ENCODE data around the gene RRP36. TPM values are rescaled to one million over a fixed set of nuclear protein-coding genes. Genes with fewer than 3 reads are reported as not detected.

Gene RRP36
- total and polyA plus RNA-seq, 9 of the 15 experiments (the other 6 are each of a cell fraction or from before 2014, with no cell fraction given) = 27.6 to 150 (median 114) TPM

DNA sequence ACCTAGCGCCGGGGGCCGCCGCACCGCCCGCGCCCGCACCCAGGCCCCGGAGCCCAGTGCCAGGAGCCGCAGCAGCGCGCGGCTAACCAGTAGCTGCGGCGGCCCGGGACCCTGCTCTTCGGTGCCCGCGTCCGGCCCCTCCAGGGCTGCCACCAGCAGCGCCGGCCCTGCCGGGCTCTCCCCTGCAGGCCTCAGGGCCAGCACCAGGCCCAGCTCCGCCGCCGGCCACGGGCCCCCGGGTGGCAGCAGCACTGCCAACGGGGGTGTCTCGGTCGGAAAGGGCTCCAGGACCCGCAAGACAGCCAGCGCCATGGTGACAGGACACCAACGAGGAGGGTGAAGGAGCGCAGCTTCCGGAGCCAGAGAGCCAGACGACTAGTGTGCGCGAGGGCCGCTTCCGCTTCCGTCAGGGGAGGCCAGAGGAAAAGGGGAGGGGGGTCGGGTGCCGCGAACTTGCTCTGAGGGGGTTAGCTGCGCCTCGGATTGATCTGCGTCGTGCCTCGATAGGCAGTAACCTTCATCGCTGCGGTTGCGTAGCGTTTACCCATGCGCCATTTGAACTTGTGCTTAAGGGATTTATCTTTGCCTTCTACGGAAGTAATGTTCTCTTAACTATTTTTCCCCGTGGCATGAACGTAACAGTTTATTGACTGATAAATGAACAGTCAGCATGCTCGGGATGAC, 42.4 kb upstream of the RRP36 start, which contains the start of gene PEX6 (continued):
- TF ChIP-seq ZNF57 (CRISPR knock-in tag; IDR thresholded peaks at IDR 0.05) (no peak), SNIP1 (IDR thresholded peaks at IDR 0.05; ENCODE audit: low read depth) (peak; percentile 63; the same call in 1 of the 2 replicates), ZBTB11 (CRISPR knock-in tag; IDR thresholded peaks at IDR 0.05) (peak in 2 of 3 experiments; percentile 61 to 91; a peak in 3 of 6 replicates), JUND (IDR thresholded peaks at IDR 0.05; ENCODE audit: borderline replicate concordance, low read depth, low read length) (peak; percentile 58; the same call in 1 of the 2 replicates), JUND (tag; IDR thresholded peaks at IDR 0.05; ENCODE audit: borderline replicate concordance, low read depth, low read length) (peak; percentile 42; the same call in 1 of the 3 replicates), HDAC1 (IDR thresholded peaks at IDR 0.05) (peak in 1 of 2 experiments; percentile 71; a peak in 1 of 4 replicates), ATF1 (CRISPR knock-in tag; IDR thresholded peaks at IDR 0.05) (no peak; the same call in 1 of the 2 replicates), ATF1 (tag; IDR thresholded peaks at IDR 0.05) (peak; percentile 89), ELF4 (CRISPR knock-in tag; IDR thresholded peaks at IDR 0.05) (peak; percentile 2; the same call in 1 of the 2 replicates), SAP30 (IDR thresholded peaks at IDR 0.05; ENCODE audit: borderline replicate concordance, insufficient read depth, low read depth, low read length, poor library complexity, severe bottlenecking) (peak; percentile 54), NEUROD1 (IDR thresholded peaks at IDR 0.05; ENCODE audit: borderline replicate concordance, low read depth, low read length, partially characterized antibody) (peak; percentile 62), RB1 (IDR thresholded peaks at IDR 0.05; ENCODE audit: low read depth) (0 out of 2 replicates have a peak, but pooled peaks have one; percentile 49), GABPA (tag; conservative IDR thresholded peaks at IDR 0.05; ENCODE audit: low read depth) (peak; percentile 97), BDP1 (IDR thresholded peaks at IDR 0.05; ENCODE audit: insufficient read depth, insufficient read length) (no peak), NR2F6 (CRISPR knock-in tag; IDR thresholded peaks at IDR 0.05) (0 out of 2 replicates have a peak, but pooled peaks have one; percentile 15), ZNF280B (CRISPR knock-in tag; IDR thresholded peaks at IDR 0.05) (no peak), SP2 (IDR thresholded peaks at IDR 0.05; ENCODE audit: extremely low read depth, low read depth, low read length, poor library complexity, severe bottlenecking) (peak; percentile 21), DIDO1 (tag; IDR thresholded peaks at IDR 0.05; ENCODE audit: low read depth) (peak; percentile 64; the same call in 1 of the 2 replicates), TEAD4 (IDR thresholded peaks at IDR 0.05; ENCODE audit: low read length) (0 out of 2 replicates have a peak, but pooled peaks have one; percentile 8), TEAD4 (CRISPR knock-in tag; IDR thresholded peaks at IDR 0.05; ENCODE audit: borderline replicate concordance) (no peak)
- TF ChIP-seq, protein P1, sequence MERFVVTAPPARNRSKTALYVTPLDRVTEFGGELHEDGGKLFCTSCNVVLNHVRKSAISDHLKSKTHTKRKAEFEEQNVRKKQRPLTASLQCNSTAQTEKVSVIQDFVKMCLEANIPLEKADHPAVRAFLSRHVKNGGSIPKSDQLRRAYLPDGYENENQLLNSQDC (CRISPR knock-in tag; IDR thresholded peaks at IDR 0.05) = 0 out of 2 replicates have a peak, but pooled peaks have one; percentile 19
- TF ChIP-seq, protein P2, sequence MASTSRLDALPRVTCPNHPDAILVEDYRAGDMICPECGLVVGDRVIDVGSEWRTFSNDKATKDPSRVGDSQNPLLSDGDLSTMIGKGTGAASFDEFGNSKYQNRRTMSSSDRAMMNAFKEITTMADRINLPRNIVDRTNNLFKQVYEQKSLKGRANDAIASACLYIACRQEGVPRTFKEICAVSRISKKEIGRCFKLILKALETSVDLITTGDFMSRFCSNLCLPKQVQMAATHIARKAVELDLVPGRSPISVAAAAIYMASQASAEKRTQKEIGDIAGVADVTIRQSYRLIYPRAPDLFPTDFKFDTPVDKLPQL (IDR thresholded peaks at IDR 0.05; ENCODE audit: extremely low read depth, insufficient read length) = peak; percentile 54

Measured in K562 (cell line).